ENCODE measurements around the gene AFAP1. TPM values are rescaled to one million over a fixed set of nuclear protein-coding genes. Genes with fewer than 3 reads are reported as not detected.

Gene AFAP1
- total RNA-seq, 1 experiment from 2014 or later = 3.9 TPM

DNA sequence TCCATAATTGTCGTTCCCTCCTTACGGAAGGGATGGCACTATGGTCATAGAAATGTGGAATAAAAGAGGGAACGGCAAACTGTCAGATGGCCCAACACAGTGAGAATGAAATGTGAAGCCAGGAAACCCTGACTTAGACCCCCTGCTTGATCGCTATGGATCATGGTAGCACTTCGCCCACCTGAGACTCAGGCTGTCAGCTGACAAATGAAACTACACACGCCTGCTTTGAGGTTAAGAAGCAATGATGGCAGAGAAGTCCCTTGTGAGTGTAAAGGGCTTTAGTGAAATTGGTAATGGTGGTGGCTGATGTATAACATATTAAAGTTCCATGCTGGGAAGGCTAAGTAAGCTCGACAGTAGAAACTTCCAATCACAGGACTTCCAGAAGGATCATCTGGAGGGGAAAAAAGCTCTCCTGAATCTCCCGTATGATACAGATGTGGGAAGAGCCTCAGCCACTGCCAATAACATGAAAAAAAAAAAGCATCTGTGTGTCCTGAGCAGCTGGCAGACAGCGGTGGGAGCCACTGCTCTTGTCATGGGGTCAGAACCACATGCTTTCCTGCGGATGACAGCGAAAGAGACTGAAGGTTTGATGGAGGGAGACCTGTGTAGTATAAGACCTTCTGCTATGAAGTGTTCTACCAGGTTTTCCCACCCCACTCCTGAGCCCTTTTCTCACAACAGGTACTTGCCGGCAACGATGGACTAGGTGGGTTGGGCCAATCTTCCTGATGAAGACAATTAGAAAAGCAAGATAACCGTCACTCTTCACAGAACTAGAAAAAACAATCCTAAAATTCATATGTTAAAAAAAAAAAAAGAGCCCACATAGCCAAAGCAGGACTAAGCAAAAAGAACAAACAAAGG is 107.6 kb downstream of the AFAP1 start:
- DNase-seq (ENCODE audit: low spot score) = no peak
- in situ Hi-C loops (cut with HindIII; ENCODE audit: low sequenced_read_pairs) = no loop called here

DNA sequence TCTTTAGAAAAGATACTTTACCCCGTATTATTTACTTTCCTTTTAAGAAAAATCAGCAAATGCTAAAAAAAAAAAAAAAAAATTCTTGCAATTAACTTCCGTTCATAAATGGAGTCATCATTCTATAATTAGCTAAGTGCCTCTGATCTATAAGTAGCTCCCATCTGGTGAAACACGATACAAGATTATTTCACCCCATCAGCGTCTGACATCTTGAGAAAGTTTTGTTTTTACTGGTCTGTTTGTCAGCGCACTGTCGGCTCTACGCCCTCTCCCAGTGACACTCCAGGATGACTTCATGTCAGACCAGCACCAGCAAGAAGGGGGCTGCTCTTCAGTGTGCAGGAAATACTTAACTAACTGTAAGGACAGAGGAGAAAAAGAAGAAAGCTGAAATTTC is 108.3 kb downstream of the AFAP1 start:
- in situ Hi-C loops (cut with HindIII; ENCODE audit: low sequenced_read_pairs) = no loop called here
- DNase-seq (ENCODE audit: low spot score) = no peak

DNA sequence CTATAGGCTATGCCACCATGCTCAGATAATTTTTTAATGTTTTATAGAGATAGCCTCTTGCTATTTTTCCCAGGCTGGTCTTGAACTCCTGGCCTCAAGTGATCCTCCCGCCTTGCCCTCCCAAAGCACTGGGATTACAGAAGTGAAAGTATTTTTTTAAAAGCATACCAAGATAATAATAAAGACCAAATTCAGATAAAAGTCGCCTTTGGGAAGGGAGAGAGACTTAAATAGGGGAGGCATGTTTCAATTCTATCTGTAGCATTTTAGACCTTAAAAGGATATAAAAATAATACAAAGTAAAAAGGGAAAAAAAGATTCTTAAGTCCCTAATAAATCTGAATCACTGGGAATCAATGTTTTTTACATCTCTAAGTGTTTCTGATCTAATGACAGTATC is 108.9 kb downstream of the AFAP1 start:
- no peak for DNase-seq (ENCODE audit: low spot score)
- in situ Hi-C loops (cut with HindIII; ENCODE audit: low sequenced_read_pairs) = no loop called here

DNA sequence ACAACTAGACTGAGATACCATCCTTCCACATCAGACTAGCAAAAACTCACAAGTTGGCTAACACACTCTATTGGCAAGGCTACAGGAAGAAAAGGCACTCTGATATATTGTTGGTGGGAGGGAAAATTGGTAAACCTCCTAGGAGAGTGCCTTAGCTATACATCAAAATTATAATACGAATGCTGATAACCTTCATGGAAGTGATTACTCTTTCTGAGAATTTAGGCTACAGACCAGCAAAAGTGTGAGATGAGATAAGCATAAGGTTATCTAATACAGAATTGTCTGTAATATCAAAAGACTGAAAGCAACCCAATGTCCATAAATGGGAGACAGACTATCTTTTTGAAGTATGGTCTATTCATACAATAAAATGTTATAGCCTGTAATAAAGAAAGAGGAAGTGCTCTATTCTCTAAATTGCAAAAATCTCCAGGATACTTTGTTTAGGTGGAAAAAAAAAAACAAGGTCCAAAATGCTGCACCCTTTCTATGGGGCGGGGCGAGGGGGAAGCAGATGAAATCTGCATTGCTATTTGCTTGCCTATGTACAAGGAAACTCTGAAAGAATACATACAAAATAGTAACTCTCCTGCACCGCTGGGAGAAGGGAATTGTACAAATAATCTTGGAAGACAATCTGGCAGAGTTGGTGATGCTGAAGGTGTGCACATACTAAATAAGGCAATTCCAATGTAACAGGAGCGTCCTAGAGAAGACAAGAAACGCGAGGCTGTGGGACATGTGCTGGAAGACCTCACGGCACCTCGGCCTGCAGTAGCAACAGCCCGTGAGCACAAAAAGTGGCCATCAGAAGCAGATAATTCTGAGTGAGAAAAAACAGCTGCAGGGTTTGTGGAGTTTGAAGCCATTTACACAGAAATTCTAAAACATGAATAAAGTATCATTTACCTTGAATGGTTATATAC is 109.7 kb downstream of the AFAP1 start:
- no peak for DNase-seq (ENCODE audit: low spot score)
- in situ Hi-C loops (cut with HindIII; ENCODE audit: low sequenced_read_pairs) = no loop called here

DNA sequence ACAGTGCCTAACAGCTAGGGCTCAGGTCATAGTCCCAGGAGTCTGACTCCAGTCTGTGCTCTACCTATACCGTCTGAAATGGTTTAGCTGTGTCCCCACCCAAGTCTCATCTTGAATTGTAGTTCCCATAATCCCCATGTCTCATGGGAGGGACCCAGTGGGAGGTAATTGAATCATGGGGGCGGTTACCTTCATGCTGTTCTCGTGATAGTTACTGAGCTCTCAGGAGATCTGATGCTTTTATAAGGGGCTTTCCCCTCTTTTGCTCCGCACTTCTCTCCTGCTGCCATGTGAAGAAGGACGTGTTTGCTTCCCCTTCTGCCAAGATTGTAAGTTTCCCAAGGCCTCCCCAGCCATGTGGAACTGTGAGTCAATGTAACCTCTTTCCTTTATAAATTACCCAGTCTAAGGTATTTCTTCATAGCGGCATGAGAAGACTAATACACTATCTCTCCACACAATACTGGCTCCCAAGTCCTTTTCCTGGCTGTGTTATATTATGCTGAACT is 110.8 kb downstream of the AFAP1 start:
- in situ Hi-C loops (cut with HindIII; ENCODE audit: low sequenced_read_pairs) = no loop called here
- DNase-seq (ENCODE audit: low spot score) = no peak

DNA sequence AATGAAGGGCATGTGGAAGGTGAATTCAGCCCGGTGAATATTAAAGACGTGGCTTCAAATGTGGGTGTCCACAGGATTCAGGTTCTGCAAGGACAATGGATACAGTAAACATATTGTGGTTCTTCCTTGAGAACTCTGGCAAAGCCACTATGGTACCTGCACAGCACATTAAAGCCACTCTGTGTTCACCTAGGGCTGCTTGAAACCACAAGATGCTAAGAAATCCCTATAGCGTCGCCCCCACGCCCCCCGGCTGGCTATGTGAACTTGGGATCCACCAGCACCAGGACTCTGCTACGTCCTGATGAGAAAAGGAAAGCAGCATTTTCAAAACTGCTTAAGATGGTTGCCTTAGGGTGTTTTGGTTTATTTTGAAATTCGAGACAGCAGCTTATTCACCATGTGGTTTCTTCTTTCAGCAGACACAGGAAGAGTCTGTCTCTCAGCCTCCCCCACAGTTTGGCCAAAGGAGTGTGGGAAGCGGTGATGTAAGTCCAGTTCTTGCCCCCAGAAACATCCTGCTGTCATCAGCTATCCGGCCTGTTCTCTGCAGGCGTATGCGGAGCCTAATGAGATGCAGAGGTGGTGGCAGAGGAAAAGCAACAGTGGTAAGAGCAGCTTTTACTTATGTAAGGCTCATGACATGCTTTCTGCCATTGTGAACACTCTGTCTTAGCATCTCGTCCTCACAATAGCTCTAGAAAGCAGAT is 111.5 kb downstream of the AFAP1 start:
- in situ Hi-C loops (cut with HindIII; ENCODE audit: low sequenced_read_pairs) = no loop called here
- no peak for DNase-seq (ENCODE audit: low spot score)

DNA sequence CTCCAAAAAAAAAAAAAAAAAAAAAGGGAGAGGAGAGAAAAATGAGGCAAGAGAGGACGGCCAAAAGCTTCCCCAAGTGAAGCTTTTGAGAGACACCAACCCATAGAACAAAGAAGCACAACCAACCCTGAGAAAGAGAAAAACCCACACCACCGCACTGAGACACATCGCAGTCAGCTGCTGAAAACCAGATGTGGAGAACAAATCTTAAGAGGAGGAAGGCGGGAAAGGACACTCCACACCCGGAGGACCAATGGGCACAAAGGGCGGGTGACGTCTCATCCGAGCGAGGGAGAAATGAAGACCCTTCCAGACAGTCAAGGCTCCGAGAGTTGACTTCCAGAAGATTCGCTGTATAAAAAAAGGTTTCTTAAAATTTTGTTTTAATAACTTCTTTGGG is 112.1 kb downstream of the AFAP1 start:
- in situ Hi-C loops (cut with HindIII; ENCODE audit: low sequenced_read_pairs) = no loop called here

DNA sequence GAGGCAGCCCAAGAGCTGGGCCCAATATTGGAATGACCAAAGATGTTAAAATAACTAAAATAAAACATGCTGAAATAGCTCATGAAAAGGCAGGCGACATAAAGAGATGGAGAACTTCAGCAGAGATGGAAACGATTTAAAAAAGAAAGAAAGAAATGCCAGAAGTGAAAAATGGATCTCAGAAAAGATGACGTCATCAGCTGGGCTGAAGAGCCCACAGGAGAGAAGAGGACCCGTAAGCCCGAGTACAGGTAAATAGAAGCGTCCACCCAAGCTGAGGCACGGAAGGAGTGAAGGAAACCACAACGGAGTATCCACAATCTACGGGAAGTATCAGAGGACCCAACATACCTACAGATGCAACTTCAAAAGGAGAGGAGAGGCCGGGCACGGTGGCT is 112.8 kb downstream of the AFAP1 start:
- in situ Hi-C loops (cut with HindIII; ENCODE audit: low sequenced_read_pairs) = no loop called here
- DNase-seq (ENCODE audit: low spot score) = no peak

More for the DNA sequence above, 112.1 kb downstream of the AFAP1 start:
- no peak for DNase-seq (ENCODE audit: low spot score)

DNA sequence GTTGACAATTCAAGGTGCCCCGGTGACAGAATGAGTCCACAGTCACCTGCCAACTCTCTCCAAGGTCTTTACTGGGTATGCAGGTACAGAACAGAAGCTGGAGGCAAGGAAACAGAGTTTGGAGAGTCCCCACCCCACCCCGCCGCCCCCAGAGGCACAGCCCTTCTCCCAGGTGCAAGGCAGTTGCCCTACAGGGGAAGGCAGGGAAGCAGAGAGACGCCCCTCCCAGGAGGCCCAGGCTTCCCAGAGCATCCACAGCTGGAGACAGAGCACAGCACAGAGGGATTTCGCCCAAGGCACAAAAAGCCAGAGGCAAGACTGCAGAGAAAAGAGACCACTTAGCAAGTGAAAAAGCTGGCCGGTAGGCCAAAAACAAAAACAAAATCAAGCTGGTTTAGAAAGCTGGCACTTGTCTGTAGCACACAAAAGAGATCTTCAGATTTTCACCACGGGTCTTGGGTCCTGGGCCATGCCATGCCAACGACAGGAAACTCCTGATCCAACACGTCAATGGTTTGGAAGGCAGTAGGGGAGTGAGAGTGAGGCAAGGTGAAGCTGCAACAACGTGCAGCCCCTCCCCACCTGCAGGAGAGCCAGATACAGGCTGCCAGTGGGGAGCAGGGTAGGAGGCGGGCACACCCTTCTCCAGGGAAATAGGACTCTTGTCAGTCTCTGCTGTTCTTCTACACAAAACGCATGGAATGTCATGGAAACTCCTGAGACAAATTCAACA is 113.3 kb downstream of the AFAP1 start:
- DNase-seq (ENCODE audit: low spot score) = no peak
- in situ Hi-C loops (cut with HindIII; ENCODE audit: low sequenced_read_pairs) = no loop called here

DNA sequence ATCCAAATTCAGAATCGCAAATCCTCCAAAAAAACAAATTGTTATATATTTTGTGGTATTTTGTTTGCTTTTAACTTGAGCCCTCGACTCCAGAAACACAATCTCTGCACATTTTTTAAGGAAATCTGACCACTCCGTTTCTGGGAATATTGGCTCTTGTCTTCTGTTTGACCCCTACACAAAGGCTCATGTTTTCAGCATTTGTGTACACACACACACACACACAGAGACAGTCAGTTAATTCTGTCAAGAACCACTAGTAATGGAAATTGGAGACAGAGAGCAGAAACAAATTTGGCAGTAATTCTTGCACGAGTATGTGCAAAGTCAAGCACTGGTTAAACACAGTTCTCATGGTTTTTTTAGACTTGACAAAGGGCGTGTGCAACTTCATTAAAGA is 115.4 kb downstream of the AFAP1 start:
- no peak for DNase-seq (ENCODE audit: low spot score)
- in situ Hi-C loops (cut with HindIII; ENCODE audit: low sequenced_read_pairs) = no loop called here

DNA sequence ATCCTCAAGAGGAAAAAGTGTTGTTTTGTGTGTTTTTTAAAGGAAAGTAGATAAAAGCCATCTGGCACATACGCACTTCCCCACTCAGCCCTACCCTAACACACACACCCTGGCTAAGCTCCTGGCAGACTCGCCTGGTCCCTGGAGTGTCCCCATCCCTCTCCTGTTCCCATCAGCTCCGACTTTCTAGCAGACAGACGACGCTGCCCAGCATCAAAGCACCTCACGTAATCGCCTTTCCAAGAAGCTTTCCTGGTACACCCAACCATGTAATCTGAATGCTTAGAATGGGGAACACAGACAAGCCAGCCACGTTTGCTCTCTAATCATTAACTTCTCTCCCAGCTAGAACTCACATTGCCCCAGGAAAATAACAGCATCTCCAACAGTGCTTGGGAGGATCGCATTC is 116.2 kb downstream of the AFAP1 start:
- DNase-seq (ENCODE audit: low spot score) = peak; percentile 54
- in situ Hi-C loops (cut with HindIII; ENCODE audit: low sequenced_read_pairs) = no loop called here

DNA sequence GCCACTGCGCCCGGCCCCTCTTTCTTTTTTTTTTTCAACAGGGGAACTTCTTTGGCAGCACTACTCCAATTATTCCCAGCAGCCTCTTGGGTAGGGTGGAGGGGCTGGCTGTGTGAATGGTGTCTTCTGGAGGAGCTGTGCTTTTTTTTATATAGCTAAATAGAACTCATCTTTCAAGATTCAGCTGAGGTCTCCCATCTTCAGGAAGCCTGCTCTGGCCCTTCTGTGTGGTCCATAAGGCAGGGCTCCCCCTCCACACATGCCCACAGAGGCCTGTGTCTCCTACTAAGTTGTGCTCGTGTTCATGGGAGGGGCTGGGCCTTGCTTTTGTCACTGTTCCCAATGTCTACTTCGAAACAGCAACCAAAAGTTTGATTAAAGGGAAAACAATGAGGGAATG is 116.8 kb downstream of the AFAP1 start:
- in situ Hi-C loops (cut with HindIII; ENCODE audit: low sequenced_read_pairs) = no loop called here
- DNase-seq (ENCODE audit: low spot score) = no peak

DNA sequence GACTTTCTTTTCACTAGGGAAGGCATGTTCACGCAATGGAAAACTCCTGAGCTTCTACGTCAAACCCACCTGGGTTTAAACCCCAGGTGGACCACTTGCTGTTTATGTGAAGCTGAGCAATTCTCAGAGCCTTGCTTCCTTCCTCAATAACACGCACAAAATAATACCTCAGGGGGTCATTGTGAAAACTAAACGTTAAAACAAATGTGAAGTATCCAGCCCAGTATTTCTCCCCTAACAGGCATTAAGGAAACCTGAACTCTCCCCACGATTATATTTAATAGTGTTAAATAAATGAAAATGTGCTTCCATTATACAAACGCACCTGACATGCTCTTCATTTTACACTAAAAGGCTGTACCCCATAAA is 117.5 kb downstream of the AFAP1 start:
- no peak for DNase-seq (ENCODE audit: low spot score)
- in situ Hi-C loops (cut with HindIII; ENCODE audit: low sequenced_read_pairs) = no loop called here

DNA sequence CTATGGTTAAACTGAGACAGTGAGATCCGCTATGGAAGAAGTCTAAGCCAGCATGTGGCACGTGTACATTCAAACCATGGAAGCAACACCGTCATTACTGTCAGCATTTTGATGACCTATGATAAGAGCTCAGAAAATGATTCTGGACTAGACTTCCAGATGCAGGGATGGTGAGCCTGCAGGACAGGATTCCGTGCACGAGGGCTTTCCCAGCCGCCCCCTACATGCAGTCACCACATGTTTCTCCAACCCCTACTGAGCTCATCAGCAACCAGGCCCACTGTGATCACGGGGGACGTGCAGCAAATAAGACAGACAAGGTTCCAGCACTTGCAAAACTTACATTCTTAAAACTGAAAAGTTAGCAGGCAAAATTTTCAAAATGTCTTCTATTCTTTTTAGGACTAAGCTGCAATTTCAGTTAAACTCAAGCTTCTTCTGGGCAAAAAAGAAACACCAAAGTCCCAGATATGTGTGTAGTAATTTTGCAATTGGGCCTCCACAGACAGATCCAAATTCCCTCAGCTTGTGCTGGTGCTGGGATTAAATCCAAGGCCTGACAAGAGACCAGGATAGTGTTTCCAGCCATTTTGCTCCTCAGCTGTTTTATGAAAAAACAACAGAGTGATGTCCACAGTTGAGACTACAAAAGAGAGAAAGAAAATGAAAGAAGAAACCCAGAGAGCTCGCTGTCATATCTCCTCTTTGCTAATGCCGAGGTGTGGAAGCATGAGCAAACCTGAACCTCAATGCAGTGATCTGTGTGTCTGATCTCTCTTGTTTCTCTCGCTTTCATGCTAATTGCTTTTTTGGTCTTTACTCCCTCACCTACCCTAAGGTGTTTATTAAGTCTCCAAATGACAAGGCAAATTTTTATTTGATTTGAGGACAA is 118.2 kb downstream of the AFAP1 start:
- in situ Hi-C loops (cut with HindIII; ENCODE audit: low sequenced_read_pairs) = no loop called here
- no peak for DNase-seq (ENCODE audit: low spot score)

DNA sequence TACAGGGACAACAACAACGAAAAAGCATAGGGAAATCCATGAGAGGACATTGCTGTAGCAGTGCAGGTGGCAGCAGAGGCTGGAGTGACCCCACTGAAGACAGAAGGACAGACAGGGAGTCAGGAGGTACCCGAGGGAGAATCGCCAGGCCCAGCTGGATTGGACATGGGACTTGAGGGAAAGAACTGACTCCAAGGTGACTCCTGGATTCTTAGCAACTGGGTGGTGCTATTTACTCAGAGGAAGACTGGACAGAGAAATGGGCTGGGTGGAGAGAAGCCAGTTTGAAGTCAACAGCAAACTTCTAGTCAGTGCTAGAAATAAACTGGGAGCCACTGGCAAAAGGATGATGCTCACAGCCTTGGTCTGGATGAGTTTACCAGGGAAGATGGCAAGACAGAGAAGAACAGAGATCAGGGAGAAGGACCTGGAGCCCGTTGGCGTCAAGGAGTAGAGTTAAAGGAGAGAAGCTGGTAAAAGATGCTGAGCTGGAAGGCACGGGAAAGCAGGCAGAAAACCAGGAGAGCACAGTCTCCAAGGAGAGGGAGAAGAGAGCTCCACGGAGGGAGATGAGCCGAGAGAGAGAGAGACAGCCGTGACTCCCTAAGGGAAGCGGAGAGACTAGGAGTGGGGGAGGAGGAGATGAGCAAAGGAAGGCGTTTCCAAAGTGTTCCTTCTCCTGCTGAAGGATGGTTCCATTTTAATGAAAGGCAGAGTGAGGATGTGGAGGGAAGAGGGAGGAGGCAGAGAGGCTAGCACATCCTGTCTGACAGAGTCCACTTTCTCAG is 119.4 kb downstream of the AFAP1 start:
- DNase-seq (ENCODE audit: low spot score) = no peak
- in situ Hi-C loops (cut with HindIII; ENCODE audit: low sequenced_read_pairs) = no loop called here

DNA sequence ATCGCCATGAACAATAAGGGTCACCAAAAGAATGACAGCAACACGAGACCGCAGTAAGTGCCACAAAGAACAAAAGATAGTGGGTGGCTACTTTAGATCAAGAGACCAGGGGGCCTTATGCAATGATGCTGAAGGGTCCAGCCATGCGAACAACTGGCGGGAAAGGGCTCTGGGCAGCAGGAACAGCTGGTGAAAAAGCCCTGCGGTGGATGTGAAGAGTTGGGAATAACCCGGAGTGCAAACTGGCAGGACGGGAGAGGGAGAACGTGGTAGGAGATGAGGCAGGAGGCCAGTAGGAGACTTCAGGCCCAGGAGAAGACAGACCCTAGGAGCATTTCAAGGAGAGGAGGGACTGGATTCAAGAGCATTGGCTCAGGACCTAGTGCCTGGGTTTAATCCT is 120.2 kb downstream of the AFAP1 start:
- DNase-seq (ENCODE audit: low spot score) = no peak
- in situ Hi-C loops (cut with HindIII; ENCODE audit: low sequenced_read_pairs) = no loop called here

DNA sequence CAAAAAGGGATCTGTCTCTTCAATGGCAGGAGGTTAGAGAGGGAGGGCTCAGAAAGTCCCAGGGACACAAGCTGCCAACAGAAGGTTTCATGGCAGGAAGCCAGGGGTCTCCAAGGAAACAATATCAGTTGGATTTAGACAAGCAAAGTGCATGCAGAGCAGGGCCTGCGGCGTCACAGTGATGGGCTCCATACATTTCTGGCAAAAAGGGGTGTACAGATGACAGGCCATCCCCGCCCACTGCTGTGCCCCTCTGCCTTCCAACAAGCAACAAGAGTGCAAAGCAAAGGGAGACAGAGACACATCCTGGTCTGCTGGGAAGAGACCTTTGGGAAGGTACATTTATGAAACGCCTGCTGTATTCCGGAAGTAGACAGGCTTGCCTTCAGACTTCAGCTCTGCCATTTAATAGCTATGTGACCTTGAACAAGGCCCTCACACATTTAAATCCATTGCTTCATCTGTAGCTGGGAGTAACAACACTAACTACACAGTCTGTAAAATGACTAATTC is 121.2 kb downstream of the AFAP1 start:
- in situ Hi-C loops (cut with HindIII; ENCODE audit: low sequenced_read_pairs) = no loop called here
- DNase-seq (ENCODE audit: low spot score) = peak; percentile 29

Measured in G401 (cell line).